ENCODE measurements around the gene LYRM4.

DNA sequence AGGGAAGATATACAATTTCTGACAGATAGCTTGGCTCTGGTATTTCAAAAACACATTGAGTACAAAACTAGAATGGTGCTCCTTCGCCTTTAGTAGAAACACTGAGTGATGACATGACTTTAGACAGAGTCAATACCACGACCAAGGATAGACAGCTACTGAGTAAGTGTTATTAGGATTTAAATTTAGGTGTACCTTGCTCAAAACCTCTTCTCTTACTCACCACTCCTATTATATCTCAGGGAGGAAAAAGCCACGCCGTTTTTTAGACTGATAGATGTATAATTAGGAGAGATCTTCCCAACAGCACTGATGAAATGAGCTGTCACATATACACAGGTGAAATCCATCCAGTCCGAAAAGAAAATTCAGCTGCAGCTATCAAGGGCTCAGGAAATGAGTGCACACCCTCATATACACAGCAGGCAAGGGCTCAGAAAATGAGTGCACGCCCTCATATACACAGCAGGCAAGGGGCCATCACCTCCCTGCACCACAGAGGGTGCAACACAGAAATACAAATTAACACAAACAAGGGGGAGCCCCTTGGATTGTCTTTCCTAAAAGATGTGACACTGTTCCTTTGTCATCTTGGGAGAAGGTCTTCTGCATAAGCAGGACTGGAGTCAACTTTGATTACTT lies 53.7 kb downstream of the LYRM4 start:
- no peak for TF ChIP-seq EZH2 (IDR thresholded peaks at IDR 0.05; ENCODE audit: borderline replicate concordance, low read length)
- no peak for TF ChIP-seq CTCF (IDR thresholded peaks at IDR 0.05; ENCODE audit: low read length)

Measured in OCI-LY1 (cell line).